Stimulated activated CD4-positive, alpha-beta T cell treated with anti-CD3 and anti-CD28 coated beads, Interleukin-4, amount 100 ng/mL, for 4 hours (primary cell): ENCODE results near the gene CHD1L.
"Not testable (repeated sequence)": the region's sequence is repeated elsewhere in the genome, so short reads cannot be mapped to it uniquely, and the experiment has no call there.

Experiments
- DNase-seq, 2 experiments: peaks; one replicate each; pipeline ENCODE4 v3.0.0-alpha.2; 2020

CHD1L gene

GRCh38 chr1:147272042-147272441 is 29.6 kb downstream of the CHD1L start:
- no peak for DNase-seq

- DNase-seq, result no peak
Measured at GRCh38 chr1:147273409-147274336, 31.2 kb downstream of the CHD1L start.

GRCh38 chr1:147281950-147282349 is 39.5 kb downstream of the CHD1L start:
- no peak for DNase-seq

GRCh38 chr1:147283011-147283410 is 40.5 kb downstream of the CHD1L start:
- DNase-seq, result no peak

GRCh38 chr1:147287133-147287865 is 44.8 kb downstream of the CHD1L start:
- DNase-seq, result no peak

- DNase-seq, result no peak
Measured at GRCh38 chr1:147292012-147292411, 49.5 kb downstream of the CHD1L start.

- no peak for DNase-seq
Measured at GRCh38 chr1:147292631-147293251, 50.3 kb downstream of the CHD1L start.

GRCh38 chr1:147297438-147297837 is 55.0 kb downstream of the CHD1L start:
- DNase-seq, result no peak

GRCh38 chr1:147305803-147306202 is 63.3 kb downstream of the CHD1L start:
- DNase-seq, result not testable (repeated sequence)

GRCh38 chr1:147316968-147317367 is 74.5 kb downstream of the CHD1L start:
- no peak for DNase-seq

GRCh38 chr1:147326933-147327687 is 84.6 kb downstream of the CHD1L start:
- DNase-seq, result not testable (repeated sequence)

GRCh38 chr1:147334292-147334691 is 91.8 kb downstream of the CHD1L start:
- no peak for DNase-seq

- no peak for DNase-seq
Measured at GRCh38 chr1:147336291-147336690, 93.8 kb downstream of the CHD1L start.

GRCh38 chr1:147337040-147337630 is 94.7 kb downstream of the CHD1L start:
- no peak for DNase-seq

GRCh38 chr1:147338571-147338970 is 96.1 kb downstream of the CHD1L start:
- no peak for DNase-seq

GRCh38 chr1:147341246-147341645 is 98.8 kb downstream of the CHD1L start:
- DNase-seq, result no peak
